ENCODE data around the gene TRIM26. TPM values are rescaled to one million over a fixed set of nuclear protein-coding genes. Genes with fewer than 3 reads are reported as not detected.
"Not testable (repeated sequence)": the region's sequence is repeated elsewhere in the genome, so short reads cannot be mapped to it uniquely, and the experiment has no call there.

TRIM26 gene
- polyA plus RNA-seq, 1 of the 3 experiments (the other 2 are of a cell fraction), result 26.1 TPM

- H3K9me2 ChIP-seq, result no peaks in the 10 kb centered on the region
- no peak overlapping the region for H2AFZ ChIP-seq (ENCODE audit: low read depth)
- H3K27ac ChIP-seq (ENCODE audit: low read depth in 2 of 2, low read length in 1 of 2), result no peak overlapping the region
- H3K4me3 ChIP-seq (ENCODE audit: low read depth in 2 of 2, low read length in 1 of 2), result no peak overlapping the region
- 4% methylated on average over 6 of the region's 6 CpGs for WGBS (ENCODE audit: low lambda C conversion rate)
- H4K20me1 ChIP-seq (ENCODE audit: insufficient read depth), result no peaks in the 10 kb centered on the region
- no peaks in the 10 kb centered on the region for H3F3A ChIP-seq (replicated peaks; ENCODE audit: insufficient read depth)
- no peaks in the 10 kb centered on the region for H3K79me2 ChIP-seq (ENCODE audit: insufficient read depth)
- no peak overlapping the region for H3K9ac ChIP-seq
- peaks cover 0 to 3% of the 10 kb centered on the region in 2 experiments; a peak in 1 of 4 replicates for H3K4me1 ChIP-seq (ENCODE audit: control insufficient read depth in 1 of 2, insufficient read depth in 2 of 2, low read depth in 1 of 2, low read length in 1 of 2)
- CTCF ChIA-PET, result interaction anchor here (1.3 to 3.4 kb wide), 3 partner anchors 35 to 319 kb away, joined by 4 to 17 read pairs (median 7); no protein-coding TSS in a partner anchor
- no peaks in the 10 kb centered on the region for H3K36me3 ChIP-seq (replicated peaks in 1 of 2; ENCODE audit: control insufficient read depth in 1 of 2, insufficient read depth in 2 of 2, low read length in 1 of 2)
- no peak for TF ChIP-seq FOSL2 (IDR thresholded peaks at IDR 0.05; ENCODE audit: borderline replicate concordance, low read depth)
- no peak for TF ChIP-seq CTCF (IDR thresholded peaks at IDR 0.05)
- no peak for TF ChIP-seq NFIC (IDR thresholded peaks at IDR 0.05; ENCODE audit: borderline replicate concordance)
- TF ChIP-seq NRF1 (IDR thresholded peaks at IDR 0.05; ENCODE audit: low read depth, low read length), result no peak
- no peak for DNase-seq
- peaks cover 78% of the 10 kb centered on the region for H3K27me3 ChIP-seq (ENCODE audit: insufficient read depth)
- no peaks in the 10 kb centered on the region for H3K9me3 ChIP-seq
- POLR2A ChIA-PET, result no interaction called here
- H3K4me2 ChIP-seq, result no peak overlapping the region
Measured at GRCh38 chr6:30167101-30167500, 46.1 kb downstream of the TRIM26 start.

- POLR2A ChIA-PET; H3K4me1 ChIP-seq (ENCODE audit: control insufficient read depth in 1 of 2, insufficient read depth in 2 of 2, low read depth in 1 of 2, low read length in 1 of 2); H2AFZ ChIP-seq (ENCODE audit: low read depth); H3K9me3 ChIP-seq; H3K36me3 ChIP-seq (replicated peaks in 1 of 2; ENCODE audit: control insufficient read depth in 1 of 2, insufficient read depth in 2 of 2, low read length in 1 of 2); H3K9me2 ChIP-seq; H3K79me2 ChIP-seq (ENCODE audit: insufficient read depth); H4K20me1 ChIP-seq (ENCODE audit: insufficient read depth); H3K4me3 ChIP-seq (ENCODE audit: low read depth in 2 of 2, low read length in 1 of 2); H3K4me2 ChIP-seq; H3K27ac ChIP-seq (ENCODE audit: low read depth in 2 of 2, low read length in 1 of 2); H3K9ac ChIP-seq; DNase-seq; H3F3A ChIP-seq (replicated peaks; ENCODE audit: insufficient read depth): not testable (repeated sequence)
- 0% methylated on average over 1 of the region's 1 CpG for WGBS (ENCODE audit: low lambda C conversion rate)
- H3K27me3 ChIP-seq (ENCODE audit: insufficient read depth), result peaks cover 62% of the 10 kb centered on the region; the same call in 1 of the 2 replicates
- CTCF ChIA-PET, result interaction anchor here (3.4 kb wide), 1 partner anchor 34 kb away, joined by 17 read pairs; no protein-coding TSS in a partner anchor
Measured at GRCh38 chr6:30165238-30165637, 48.0 kb downstream of the TRIM26 start.

GRCh38 chr6:30164714-30165113, 48.5 kb downstream of the TRIM26 start:
- DNase-seq, result no peak

More at GRCh38 chr6:30164714-30165113, 48.5 kb downstream of the TRIM26 start:
- H4K20me1 ChIP-seq (ENCODE audit: insufficient read depth), result no peaks in the 10 kb centered on the region
- H3K9ac ChIP-seq, result no peak overlapping the region
- H3K27me3 ChIP-seq (ENCODE audit: insufficient read depth), result peaks cover 65% of the 10 kb centered on the region; the same call in 1 of the 2 replicates
- no peaks in the 10 kb centered on the region for H3K36me3 ChIP-seq (replicated peaks in 1 of 2; ENCODE audit: control insufficient read depth in 1 of 2, insufficient read depth in 2 of 2, low read length in 1 of 2)
- H3K4me1 ChIP-seq (ENCODE audit: control insufficient read depth in 1 of 2, insufficient read depth in 2 of 2, low read depth in 1 of 2, low read length in 1 of 2), result no peaks in the 10 kb centered on the region; a peak in 1 of 4 replicates
- no peak overlapping the region for H3K4me3 ChIP-seq (ENCODE audit: low read depth in 2 of 2, low read length in 1 of 2)
- TF ChIP-seq POLR2AphosphoS5 (IDR thresholded peaks at IDR 0.05; ENCODE audit: low read depth, low read length) (no peak), REST (IDR thresholded peaks at IDR 0.05; ENCODE audit: low read depth, low read length) (no peak), NRF1 (IDR thresholded peaks at IDR 0.05; ENCODE audit: low read depth, low read length) (no peak), MAX (IDR thresholded peaks at IDR 0.05; ENCODE audit: low read depth) (no peak), NFIC (IDR thresholded peaks at IDR 0.05; ENCODE audit: borderline replicate concordance) (no peak), EZH2phosphoT487 (IDR thresholded peaks at IDR 0.05; ENCODE audit: borderline replicate concordance, low read depth) (no peak), TAF1 (IDR thresholded peaks at IDR 0.05; ENCODE audit: borderline replicate concordance, low read depth, low read length) (no peak), IRF3 (IDR thresholded peaks at IDR 0.05; ENCODE audit: low read depth, low read length) (no peak), GABPA (IDR thresholded peaks at IDR 0.05; ENCODE audit: low read depth) (no peak), MXI1 (IDR thresholded peaks at IDR 0.05; ENCODE audit: low read depth, low read length) (no peak)
- 1% methylated on average over 4 of the region's 4 CpGs for WGBS (ENCODE audit: low lambda C conversion rate)
- H2AFZ ChIP-seq (ENCODE audit: low read depth), result no peak overlapping the region
- H3K9me3 ChIP-seq, result no peaks in the 10 kb centered on the region
- H3K79me2 ChIP-seq (ENCODE audit: insufficient read depth), result no peaks in the 10 kb centered on the region
- POLR2A ChIA-PET, result no interaction called here
- H3F3A ChIP-seq (replicated peaks; ENCODE audit: insufficient read depth), result no peaks in the 10 kb centered on the region
- CTCF ChIA-PET, result interaction anchor here (1.2 to 1.4 kb wide), 2 partner anchors 62 to 317 kb away, joined by 3 to 6 read pairs; no protein-coding TSS in a partner anchor
- no peak overlapping the region for H3K4me2 ChIP-seq
- H3K9me2 ChIP-seq, result no peaks in the 10 kb centered on the region
- H3K27ac ChIP-seq (ENCODE audit: low read depth in 2 of 2, low read length in 1 of 2), result no peak overlapping the region

Measured in SK-N-SH (cell line).